Peyer's patch (tissue), 4 donors: ENCODE measurements around the gene TIMM22.

ENCODE experiments used
- POLR2A ChIP-seq, 2 donors: fragments of 450-650 bp; IDR thresholded peaks; one replicate each; pipeline ENCODE4 v1.5.1; 2017; ENCODE audit warnings: antibody characterized with exemption in 2 of 2, mild to moderate bottlenecking in 2 of 2, moderate library complexity in 2 of 2
- TF ChIP-seq, protein P1 (sequence below), 6 experiments: fragments of 450-650 bp in 4 of 6; fragments of 200-600 bp in 2 of 6; sonication (generic) in 1 of 6; IDR thresholded peaks; one replicate each; pipeline ENCODE4 v1.5.1; 2017 to 2019; ENCODE audit warnings: antibody characterized with exemption in 6 of 6, mild to moderate bottlenecking in 3 of 6, moderate library complexity in 1 of 6

DNA sequence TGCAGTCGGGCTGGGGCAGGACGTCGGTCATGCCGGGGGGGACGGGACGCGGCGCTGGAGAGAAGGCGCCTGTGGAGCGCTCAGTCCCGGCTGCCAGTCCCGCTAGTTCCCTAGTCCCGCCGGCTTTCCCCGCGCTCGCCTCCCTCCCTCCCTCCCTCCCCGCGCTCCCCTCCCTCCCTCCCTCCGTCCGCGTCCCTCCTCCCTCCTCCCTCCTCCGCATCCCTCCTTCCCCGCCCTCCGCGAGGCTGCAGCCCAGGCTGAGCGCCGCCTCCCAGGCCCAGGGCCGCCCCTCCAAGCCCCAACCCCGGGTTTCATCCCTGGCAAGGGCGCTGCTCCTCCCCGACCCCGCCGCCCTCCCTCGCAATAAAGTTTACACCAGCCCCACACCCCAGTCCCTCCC lies 34.8 kb downstream of the TIMM22 start:
- TF ChIP-seq, protein P1, sequence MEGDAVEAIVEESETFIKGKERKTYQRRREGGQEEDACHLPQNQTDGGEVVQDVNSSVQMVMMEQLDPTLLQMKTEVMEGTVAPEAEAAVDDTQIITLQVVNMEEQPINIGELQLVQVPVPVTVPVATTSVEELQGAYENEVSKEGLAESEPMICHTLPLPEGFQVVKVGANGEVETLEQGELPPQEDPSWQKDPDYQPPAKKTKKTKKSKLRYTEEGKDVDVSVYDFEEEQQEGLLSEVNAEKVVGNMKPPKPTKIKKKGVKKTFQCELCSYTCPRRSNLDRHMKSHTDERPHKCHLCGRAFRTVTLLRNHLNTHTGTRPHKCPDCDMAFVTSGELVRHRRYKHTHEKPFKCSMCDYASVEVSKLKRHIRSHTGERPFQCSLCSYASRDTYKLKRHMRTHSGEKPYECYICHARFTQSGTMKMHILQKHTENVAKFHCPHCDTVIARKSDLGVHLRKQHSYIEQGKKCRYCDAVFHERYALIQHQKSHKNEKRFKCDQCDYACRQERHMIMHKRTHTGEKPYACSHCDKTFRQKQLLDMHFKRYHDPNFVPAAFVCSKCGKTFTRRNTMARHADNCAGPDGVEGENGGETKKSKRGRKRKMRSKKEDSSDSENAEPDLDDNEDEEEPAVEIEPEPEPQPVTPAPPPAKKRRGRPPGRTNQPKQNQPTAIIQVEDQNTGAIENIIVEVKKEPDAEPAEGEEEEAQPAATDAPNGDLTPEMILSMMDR (IDR thresholded peaks at IDR 0.05) = no peak
- TF ChIP-seq POLR2A (IDR thresholded peaks at IDR 0.05) = no peak
